ENCODE data around the gene POLR3E.
"Not testable (repeated sequence)": the region's sequence is repeated elsewhere in the genome, so short reads cannot be mapped to it uniquely, and the experiment has no call there.

Gene POLR3E

DNA sequence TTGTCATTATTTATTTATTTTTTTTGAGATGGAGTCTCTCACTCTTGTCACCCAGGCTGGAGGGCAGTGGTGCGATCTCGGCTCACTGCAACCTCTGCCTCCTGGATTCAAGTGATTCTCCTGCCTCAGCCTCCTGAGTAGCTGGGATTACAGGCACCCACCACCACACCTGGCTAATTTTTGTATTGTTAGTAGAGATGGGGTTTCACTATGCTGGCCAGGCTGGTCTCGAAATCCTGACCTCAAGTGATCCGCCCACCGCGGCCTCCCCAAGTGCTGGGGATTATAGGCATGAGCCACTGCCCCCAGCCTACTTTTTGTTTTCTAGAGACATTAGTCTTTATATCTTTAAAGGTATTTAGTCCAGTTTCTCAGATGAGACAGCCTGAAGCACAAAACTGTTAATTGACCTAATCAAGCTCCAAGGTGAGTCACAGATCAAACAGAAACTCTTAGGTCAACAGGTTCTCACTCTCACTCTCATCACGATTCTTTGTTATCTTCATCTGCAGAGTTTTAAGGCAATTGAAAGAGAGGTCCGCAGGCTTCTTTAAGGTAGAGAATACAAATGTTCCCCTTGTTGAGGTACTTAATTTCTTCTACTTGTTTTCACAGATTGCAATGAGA, 71.1 kb downstream of the POLR3E start:
- DNase-seq = not testable (repeated sequence)

DNA sequence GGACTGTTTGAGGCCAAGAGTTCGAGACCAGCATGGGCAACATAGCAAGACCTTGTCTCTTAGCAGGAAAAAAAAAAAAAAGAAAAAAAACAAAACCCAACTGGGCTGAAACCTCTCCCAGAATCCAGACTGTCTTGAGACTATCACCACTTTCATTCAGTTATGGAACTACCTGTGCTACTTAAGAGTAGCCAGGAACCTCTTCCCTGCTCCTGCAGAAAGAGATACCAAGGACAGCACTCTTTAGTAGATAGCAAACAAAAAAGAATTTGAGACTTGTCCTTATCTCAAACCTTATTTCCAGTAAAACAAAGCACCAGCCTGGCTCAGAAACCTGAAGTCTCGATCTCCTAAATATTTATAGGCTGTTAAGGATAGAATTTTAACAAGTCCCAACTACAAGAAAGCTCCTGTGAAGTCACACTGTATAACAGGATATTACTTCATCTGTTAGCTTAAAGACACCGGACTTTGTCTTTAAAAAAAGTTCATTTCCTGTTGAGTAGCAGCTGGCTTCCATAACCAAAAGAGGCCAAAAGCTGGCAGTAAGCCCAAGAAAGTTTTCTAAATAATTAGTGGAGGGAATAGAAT, 72.1 kb downstream of the POLR3E start:
- peak; percentile 24 for DNase-seq

DNA sequence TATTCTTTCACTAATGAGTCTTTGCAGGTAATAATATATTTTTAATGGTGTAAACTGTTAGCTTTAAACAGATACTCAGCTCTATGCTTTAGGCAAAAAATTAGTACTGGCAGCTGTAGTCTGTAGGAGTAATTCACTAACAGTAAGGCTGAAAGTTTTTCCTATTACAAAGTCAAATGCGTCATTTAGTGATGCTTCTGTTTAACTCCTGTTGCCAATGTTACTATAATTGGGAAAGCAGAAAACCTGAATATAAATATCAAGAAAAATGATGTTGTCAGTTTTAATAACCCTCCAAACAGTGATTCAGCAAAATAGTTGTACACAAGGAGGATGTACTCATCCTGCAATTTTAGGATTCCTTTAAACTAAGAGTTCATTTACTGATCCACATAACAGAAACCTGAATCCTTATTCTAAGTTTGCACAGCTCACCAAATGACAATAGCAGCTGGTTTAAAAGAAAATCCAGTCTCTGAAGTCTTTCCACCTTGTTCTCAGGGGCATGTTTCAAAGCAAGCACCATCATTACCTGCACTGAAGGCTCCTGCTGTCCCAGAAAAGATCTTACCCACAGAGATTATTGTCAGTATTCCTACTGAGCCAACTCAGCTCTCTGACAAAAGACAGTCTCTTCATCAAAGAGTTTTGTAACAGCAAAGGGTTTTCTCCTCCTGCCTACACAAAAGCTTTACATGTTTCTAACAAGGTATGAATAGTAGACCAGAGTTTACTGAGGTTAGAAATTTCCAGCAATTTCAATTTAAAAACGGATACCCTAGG, 73.0 kb downstream of the POLR3E start:
- DNase-seq = no peak

DNA sequence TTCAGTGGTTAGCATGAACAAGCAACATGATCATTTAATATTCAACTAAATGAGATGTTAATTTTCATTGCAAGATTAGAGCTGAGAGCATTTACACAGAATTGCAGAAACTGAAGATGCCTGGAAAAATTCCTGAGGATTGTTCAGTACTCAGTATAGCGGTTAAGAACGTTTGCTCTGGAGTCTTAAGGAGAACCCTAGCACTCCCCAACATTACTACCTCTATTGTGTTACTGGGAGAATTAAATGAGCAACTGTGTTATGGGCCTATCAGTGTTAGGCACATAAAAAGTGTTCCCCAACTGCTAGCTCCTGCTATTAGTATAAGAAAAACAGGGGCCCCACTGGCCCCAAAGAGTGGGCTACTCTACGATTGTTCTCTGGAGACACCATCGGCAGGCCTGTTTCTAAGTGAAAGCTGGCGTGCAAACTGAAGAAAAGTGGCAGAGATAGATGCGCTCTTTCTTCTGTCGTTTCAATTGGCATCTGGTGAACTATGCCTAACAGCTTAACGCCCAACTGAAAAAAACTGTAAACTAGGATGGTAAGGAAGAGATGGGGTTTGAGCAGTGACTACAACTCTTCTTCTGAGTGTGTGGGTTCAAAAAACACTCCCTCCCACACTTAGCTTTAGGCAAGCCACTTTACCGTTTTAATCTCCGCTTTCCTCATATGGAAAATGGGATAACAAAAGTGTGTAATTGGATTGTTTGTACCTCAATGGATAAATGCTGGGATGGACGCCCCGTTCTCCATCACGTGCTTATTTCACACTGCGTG, 75.9 kb downstream of the POLR3E start:
- DNase-seq = no peak

DNA sequence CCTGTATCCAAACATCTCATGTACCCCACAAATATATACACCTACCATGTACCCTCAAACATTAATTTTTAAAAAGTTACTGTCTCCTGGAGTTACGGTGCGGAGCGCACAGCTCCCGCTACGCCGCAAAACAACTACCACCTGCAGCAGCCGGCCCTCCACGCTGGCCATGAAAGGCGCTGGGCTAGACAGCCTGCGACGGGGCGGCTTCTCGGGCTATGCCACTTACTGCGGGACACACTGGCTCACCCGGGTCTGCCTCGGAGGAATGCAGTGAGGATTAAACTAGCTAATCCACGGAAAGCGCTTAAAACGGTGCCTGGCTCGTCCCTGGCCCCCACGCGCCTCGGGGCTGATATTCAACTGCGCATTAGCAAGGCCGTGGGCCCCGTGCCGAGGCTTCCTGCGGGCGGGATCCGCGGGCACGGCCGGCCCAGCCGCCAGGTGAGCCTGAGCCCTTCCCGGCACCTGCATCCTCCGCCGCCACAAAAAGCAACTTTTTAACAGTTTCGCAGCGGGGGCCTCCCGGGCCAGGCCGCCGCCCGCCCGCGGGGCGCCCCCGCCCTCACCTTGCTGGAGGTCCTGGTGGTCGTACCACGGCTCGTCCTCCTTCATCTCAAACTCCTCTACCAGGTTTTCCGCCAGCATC, 76.6 kb downstream of the POLR3E start:
- no peak for DNase-seq

DNA sequence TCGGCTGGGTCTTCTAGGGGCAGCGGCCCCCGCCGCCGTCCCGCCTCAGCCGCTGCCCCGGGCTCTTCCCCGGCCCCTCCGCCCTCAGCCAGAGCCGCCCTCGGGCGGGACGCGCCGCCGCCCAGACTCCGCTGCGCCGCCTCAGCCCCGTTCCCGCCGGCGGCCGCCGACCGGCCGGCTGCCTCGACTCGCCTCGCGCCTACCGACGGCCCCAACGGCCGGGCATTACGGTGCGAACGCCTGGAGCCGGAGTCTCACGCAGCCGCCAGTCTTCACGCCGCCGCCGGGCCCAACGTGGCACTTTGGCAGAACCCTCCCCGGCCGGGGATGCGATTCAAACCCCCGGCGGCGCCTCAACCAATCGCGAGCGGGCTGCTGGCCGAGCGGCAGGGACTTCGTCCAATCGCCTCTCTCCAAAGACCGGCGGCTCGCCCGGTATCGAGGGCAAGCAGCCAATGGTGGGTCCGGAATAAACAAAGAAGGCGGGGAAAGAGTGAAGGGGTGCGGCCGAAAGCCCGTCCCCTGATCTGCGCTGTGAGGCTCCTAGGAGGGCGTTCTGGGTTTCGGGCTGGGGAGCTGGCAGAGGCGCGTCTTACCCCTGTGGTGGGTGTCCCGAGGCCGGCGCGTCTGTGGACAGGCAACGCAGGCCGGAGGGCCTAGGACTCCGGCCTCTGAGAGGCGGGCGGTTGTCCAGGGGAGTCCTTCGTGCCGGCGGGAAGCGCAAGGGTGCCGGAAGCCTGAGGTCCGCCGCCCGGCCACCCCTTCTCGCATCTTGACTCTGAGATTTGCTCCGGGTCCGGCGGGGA, 77.3 kb downstream of the POLR3E start, which contains the start of gene CDR2:
TSS of gene CDR2 (minus strand) at position 309 of the 806 bp plus-strand sequence. CDS start 310 bp downstream, outside the sequence.
- DNase-seq = peak; percentile 93

DNA sequence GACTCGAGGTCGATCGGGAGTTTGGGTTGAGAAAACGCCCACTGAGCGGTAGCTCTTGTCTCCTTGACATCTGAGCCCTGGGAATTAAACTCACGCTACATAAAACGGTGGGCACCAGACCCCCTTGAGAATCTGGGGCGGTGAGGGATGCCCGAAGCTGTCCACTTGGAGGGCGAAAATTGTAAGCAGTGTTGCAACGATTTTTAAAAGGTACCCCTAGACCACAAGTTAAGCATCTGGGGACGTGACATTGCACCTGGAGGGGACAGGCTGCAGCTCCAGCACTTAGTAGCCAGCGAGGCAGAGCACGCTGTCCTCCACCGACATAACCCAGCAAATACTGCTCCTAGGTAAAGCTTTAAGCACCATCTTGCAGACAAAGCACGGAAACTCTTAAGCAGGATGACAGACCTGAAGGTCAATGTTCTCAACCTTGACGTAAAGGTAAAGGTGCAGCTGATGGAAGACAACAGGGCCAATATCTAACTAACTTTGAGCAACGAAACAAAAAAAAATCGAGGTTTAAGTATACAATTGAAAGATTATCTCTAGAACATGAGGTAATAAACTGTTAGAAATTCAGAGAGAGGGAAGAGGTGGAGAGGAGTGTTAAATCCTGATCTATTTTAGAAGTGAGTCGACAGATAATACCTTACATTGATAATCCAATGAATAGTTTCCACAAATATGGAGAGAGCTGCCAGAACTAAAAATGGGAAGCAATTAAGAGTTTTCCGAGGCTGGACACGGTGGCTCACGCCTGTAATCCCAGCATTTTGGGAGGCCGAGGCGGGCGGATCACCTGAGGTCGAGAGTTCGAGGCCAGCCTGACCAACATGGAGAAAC, 78.1 kb downstream of the POLR3E start:
- DNase-seq = no peak

DNA sequence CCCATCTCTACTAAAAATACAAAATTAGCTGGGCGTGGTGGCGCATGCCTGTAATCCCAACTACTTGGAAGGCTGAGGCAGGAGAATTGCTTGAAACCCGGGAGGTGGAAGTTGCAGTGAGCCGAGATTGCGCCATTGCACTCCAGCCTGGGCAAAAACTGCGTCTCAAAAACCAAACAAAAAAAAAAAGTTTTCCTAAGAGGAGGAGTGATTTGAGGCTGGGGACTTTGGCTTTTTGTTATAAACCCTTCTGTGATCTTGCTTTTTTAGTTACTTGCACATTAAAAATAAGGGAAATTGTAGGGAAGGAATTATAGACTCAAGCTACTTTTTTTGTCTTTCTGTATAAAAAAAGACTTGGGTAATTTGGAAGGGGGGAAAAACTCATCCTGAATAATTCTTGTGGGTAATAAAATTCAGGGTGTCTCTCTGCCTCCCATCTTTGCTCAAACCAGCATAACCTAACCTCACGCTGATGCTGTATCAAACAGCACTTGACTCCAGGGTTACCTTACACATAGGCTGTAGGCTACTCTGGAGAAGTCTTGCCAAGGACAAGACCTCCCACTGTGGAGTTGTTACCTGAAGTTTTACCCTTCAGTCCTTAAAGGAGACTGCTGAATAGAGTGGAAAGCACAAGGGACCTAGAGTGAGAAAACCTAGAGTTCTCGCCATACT, 78.9 kb downstream of the POLR3E start:
- no peak for DNase-seq

DNA sequence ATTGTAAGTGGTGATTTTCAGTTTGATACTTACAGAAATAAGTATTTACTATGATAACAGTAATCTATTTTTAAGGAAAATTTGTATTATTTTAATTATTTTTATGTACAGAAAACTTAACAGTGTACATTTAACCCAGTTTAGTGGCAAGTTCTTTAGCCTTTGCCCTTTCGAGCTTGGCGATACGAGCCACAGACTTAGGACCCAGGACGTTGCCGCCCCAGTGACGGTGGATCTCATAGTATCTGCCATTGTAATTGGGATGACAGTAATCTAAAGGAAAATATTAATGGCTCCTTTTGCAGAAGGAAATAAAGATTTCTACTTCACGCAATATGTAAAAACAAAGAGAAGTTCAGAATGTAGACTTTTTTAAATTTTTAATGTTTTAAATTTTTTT, 82.4 kb downstream of the POLR3E start:
- no peak for DNase-seq

DNA sequence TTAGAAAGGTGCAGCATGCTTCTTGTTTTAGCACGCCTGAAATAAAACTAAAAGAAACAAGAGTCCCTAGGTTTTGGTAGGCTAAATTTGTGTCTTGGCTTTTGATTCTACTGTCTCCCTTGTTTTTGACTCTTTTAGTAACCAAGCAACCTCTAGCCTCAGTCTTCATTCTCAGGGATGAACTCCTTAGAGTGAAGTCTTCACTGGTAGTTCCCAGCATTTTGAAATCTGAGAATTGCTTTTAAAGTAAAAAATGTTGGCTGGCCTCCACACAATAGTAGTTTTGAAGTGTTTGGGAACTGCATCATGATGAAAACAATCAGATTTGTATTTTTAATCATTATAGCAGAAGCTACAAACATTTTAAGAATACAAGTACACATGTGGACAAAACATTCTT, 83.3 kb downstream of the POLR3E start:
- no peak for DNase-seq

DNA sequence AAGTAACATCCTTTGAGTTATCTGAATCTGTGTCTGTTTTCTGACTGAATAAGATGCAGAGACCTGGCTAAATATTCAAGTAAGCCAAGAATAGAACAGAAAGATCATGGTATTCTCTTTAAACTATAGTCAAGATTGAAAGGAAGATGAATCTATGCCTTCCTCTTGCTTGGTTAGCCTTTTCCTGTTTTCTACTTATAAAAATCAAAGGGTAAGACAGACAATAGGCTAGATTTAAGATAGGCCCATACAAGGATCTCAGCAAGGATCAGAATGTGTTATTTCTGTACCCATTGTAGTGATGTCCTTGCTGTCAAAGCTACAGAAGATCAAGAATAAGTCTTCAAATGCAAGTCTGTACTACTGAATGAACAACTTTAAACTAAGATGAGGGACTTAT, 84.2 kb downstream of the POLR3E start:
- DNase-seq = no peak

DNA sequence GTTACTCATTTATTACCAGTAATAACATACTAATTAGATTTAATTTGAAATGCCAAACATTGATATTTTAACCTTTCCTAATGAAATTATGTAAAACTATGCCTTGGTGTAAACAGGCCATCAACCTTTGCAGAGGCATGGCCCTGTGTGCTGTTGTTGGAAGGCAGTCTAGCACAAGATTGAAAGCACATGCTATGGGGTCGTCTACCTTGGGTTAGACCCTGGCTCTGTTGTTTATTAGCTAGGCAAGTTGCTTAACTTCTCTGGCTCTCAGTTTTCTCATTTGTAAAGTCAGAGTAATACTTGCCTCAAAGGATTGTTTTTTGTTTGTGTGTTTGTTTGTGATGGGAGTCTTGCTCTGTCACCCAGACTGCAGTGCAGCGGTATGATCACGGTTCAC, 86.6 kb downstream of the POLR3E start:
- DNase-seq = no peak
